Transverse colon (tissue), 3 donors: Measurements from ENCODE around the gene NBPF12.
"Not testable (repeated sequence)": the region's sequence is repeated elsewhere in the genome, so short reads cannot be mapped to it uniquely, and the experiment has no call there.

Experiments
- CTCF ChIP-seq, 5 experiments: fragments of 200-600 bp in 3 of 5; fragments of 450-650 bp in 2 of 5; sonication (generic) in 3 of 5; IDR thresholded peaks; 1 replicate in 2 of 5; 2 replicates in 3 of 5; pipeline ENCODE4 v1.5.1; 2016 to 2017; ENCODE audit warnings: antibody characterized with exemption in 5 of 5, inconsistent platforms in 3 of 5, mild to moderate bottlenecking in 2 of 5, moderate library complexity in 1 of 5
- POLR2A ChIP-seq: fragments of 450-650 bp; IDR thresholded peaks from one replicate; pipeline ENCODE4 v1.6.1; 2016; ENCODE audit warnings: antibody characterized with exemption, mild to moderate bottlenecking, moderate library complexity

GRCh38 chr1:146943342-146943886 lies 5.3 kb downstream of the NBPF12 start:
- not testable (repeated sequence) for TF ChIP-seq CTCF (IDR thresholded peaks at IDR 0.05); POLR2A
